K562 (cell line): ENCODE results near the gene ULBP1. TPM values are rescaled to one million over a fixed set of nuclear protein-coding genes. Genes with fewer than 3 reads are reported as not detected.
A peak's percentile ranks its signal among the peaks of the same experiment; 100 is the strongest.

Source experiments
- ARID2 ChIP-seq: fragments of 450-650 bp; IDR thresholded peaks from 2 replicates; pipeline ENCODE4 v1.6.1; 2017; ENCODE audit warnings: antibody characterized with exemption, mild to moderate bottlenecking
- BRD9 ChIP-seq: fragments of 450-650 bp; IDR thresholded peaks from 2 replicates; pipeline ENCODE4 v1.6.1; 2018; ENCODE audit warnings: low read depth; ENCODE audit not compliant: partially characterized antibody
- CEBPB ChIP-seq: fragments of 450-650 bp; IDR thresholded peaks from 2 replicates; pipeline ENCODE4 v1.6.1; 2016; ENCODE audit warnings: missing genetic modification characterization, missing compliant biosample characterization
- CREB1 ChIP-seq, 2 experiments: sonication (generic) in 1 of 2; formaldehyde crosslinking in 1 of 2; IDR thresholded peaks; 2 replicates each; pipeline versions ENCODE4 v1.6.1 to v1.8.0; 2012 to 2022; ENCODE audit warnings: inconsistent platforms in 1 of 2, mild to moderate bottlenecking in 1 of 2, missing genetic modification reagents in 1 of 2, moderate library complexity in 1 of 2
- CTCF ChIP-seq, 3 experiments: IDR thresholded peaks in 2 of 3; conservative IDR thresholded peaks in 1 of 3; 2 replicates each; pipeline ENCODE4 v1.5.1; 2011 to 2012; ENCODE audit warnings: low read length in 3 of 3, mild to moderate bottlenecking in 3 of 3, control low read depth in 2 of 3, improper control_type of control experiment in 1 of 3, inconsistent platforms in 1 of 3, low read depth in 1 of 3, mixed read lengths in 1 of 3, moderate library complexity in 1 of 3; ENCODE audit not compliant: insufficient read depth in 2 of 3
- EZH2 ChIP-seq: IDR thresholded peaks from 2 replicates; pipeline ENCODE4 v1.6.1; 2012; ENCODE audit warnings: low read depth, mild to moderate bottlenecking, inconsistent platforms, low read length, borderline replicate concordance
- FOXA3 ChIP-seq, 2 experiments: fragments of 450-650 bp in 1 of 2; sonication (generic) in 1 of 2; formaldehyde crosslinking; IDR thresholded peaks in 1 of 2; conservative IDR thresholded peaks in 1 of 2; 2 replicates each; pipeline versions ENCODE4 v1.4.0 to v1.8.0; 2020 to 2022; ENCODE audit warnings: mild to moderate bottlenecking in 2 of 2, missing genetic modification reagents in 1 of 2
- GTF2F1 ChIP-seq: IDR thresholded peaks from 2 replicates; pipeline ENCODE4 v1.6.1; 2011; ENCODE audit warnings: low read depth, low read length, improper control_type of control experiment
- HDAC1 ChIP-seq, 2 experiments: fragments of 450-650 bp; IDR thresholded peaks; 2 replicates each; pipeline ENCODE4 v1.6.1; 2016 to 2017; ENCODE audit warnings: inconsistent platforms in 1 of 2, mild to moderate bottlenecking in 1 of 2, moderate library complexity in 1 of 2
- HDAC3 ChIP-seq: fragments of 450-650 bp; IDR thresholded peaks from 2 replicates; pipeline ENCODE4 v1.6.1; 2018; ENCODE audit warnings: borderline replicate concordance, mild to moderate bottlenecking, moderate library complexity; ENCODE audit not compliant: partially characterized antibody
- MYC ChIP-seq, 2 experiments: fragments of 250-450 bp in 1 of 2; sonication (Bioruptor Pico) in 1 of 2; IDR thresholded peaks; 2 replicates each; pipeline versions ENCODE4 v1.5.1 to v1.6.1; 2012 to 2021; ENCODE audit warnings: low read depth in 2 of 2, borderline replicate concordance in 1 of 2, improper control_type of control experiment in 1 of 2, low read length in 1 of 2, mild to moderate bottlenecking in 1 of 2, moderate library complexity in 1 of 2
- PRPF4 ChIP-seq: fragments of 200-400 bp; formaldehyde crosslinking; IDR thresholded peaks from one replicate; pipeline ENCODE4 v1.6.1; 2017; ENCODE audit warnings: low read length, low read depth, mild to moderate bottlenecking; ENCODE audit not compliant: insufficient read depth, poor library complexity, severe bottlenecking
- PTTG1 ChIP-seq: fragments of 450-650 bp; IDR thresholded peaks from 2 replicates; pipeline ENCODE4 v1.6.1; 2016; ENCODE audit warnings: low read depth, mild to moderate bottlenecking, missing genetic modification characterization, missing compliant biosample characterization
- RB1 ChIP-seq: fragments of 450-650 bp; IDR thresholded peaks from 2 replicates; pipeline ENCODE4 v1.6.1; 2017; ENCODE audit warnings: low read depth, mild to moderate bottlenecking
- RBM25 ChIP-seq: fragments of 200-400 bp; formaldehyde crosslinking; IDR thresholded peaks from 2 replicates; pipeline ENCODE4 v1.6.1; 2018; ENCODE audit warnings: low read length, low read depth, moderate library complexity; ENCODE audit not compliant: severe bottlenecking
- SMARCA5 ChIP-seq: fragments of 450-650 bp; IDR thresholded peaks from 2 replicates; pipeline ENCODE4 v1.6.1; 2016
- TCF3 ChIP-seq: sonication (generic); formaldehyde crosslinking; IDR thresholded peaks from 2 replicates; pipeline ENCODE4 v1.4.0; 2020; ENCODE audit warnings: mild to moderate bottlenecking, missing genetic modification reagents
- TCF7L2 ChIP-seq: fragments of 150-350 bp; IDR thresholded peaks from 2 replicates; pipeline ENCODE4 v1.6.1; 2016; ENCODE audit warnings: low read depth, mild to moderate bottlenecking, low read length, moderate library complexity
- TEAD4 ChIP-seq, 2 experiments: sonication (generic) in 1 of 2; formaldehyde crosslinking in 1 of 2; IDR thresholded peaks; 2 replicates each; pipeline versions ENCODE4 v1.6.1 to v1.8.0; 2012 to 2022; ENCODE audit warnings: borderline replicate concordance in 1 of 2, inconsistent platforms in 1 of 2, low read length in 1 of 2, mild to moderate bottlenecking in 1 of 2, missing genetic modification reagents in 1 of 2
- TFAP4 ChIP-seq: sonication (generic); formaldehyde crosslinking; IDR thresholded peaks from 2 replicates; pipeline ENCODE4 v1.8.0; 2022; ENCODE audit warnings: missing genetic modification reagents, mild to moderate bottlenecking, moderate library complexity, borderline replicate concordance
- ZFP36 ChIP-seq: fragments of 150-350 bp; IDR thresholded peaks from 2 replicates; pipeline ENCODE4 v1.6.1; 2018; ENCODE audit warnings: low read length, low read depth; ENCODE audit not compliant: partially characterized antibody
- ZNF511 ChIP-seq: sonication (generic); formaldehyde crosslinking; IDR thresholded peaks from 2 replicates; pipeline ENCODE4 v1.8.0; 2022; ENCODE audit warnings: mild to moderate bottlenecking, missing genetic modification reagents
- ZNF57 ChIP-seq: fragments of 450-650 bp; formaldehyde crosslinking; IDR thresholded peaks from 2 replicates; pipeline ENCODE4 v1.4.0; 2020; ENCODE audit warnings: mild to moderate bottlenecking, moderate library complexity
- polyA plus RNA-seq, 8 experiments: library from polyadenylated mRNA; depleted of rRNA in 4 of 8; stranded (reverse) in 5 of 8; unstranded in 3 of 8; fragments of >200 nt; fragmentation: Nextera tagmentation in 2 of 8; fragmentation: Illumina TruSeq in 1 of 8; extraction: Ambion mirVana in 2 of 8; extraction: Trizol in 1 of 8; gene quantifications; 2 replicates each; pipeline versions ENCODE4 v1.2.1 to v1.2.3, GENCODE V29; 2011 to 2014; ENCODE audit warnings: inconsistent platforms in 1 of 8, missing spikeins in 1 of 8
- total RNA-seq, 7 experiments: library from RNA; depleted of rRNA in 6 of 7; stranded (reverse); fragments of >200 nt in 6 of 7; fragmentation: Illumina TruSeq in 2 of 7; extraction: Trizol in 2 of 7; gene quantifications; 2 replicates each; pipeline versions ENCODE4 v1.2.1 to v1.2.3, GENCODE V29; 2011 to 2021; ENCODE audit warnings: low replicate concordance in 1 of 7

The ULBP1 gene
- total and polyA plus RNA-seq, 9 of the 15 experiments (the other 6 are each of a cell fraction or from before 2014, with no cell fraction given) = 0.33 to 6.0 (median 2.5) TPM

- TF ChIP-seq PRPF4 (no peak), ZNF511 (no peak), EZH2 (no peak), CEBPB (tag) (peak; percentile 96), CREB1 (IDR thresholded peaks at IDR 0.05) (peak; percentile 98), CREB1 (CRISPR knock-in tag; IDR thresholded peaks at IDR 0.05) (peak; percentile 98), RBM25 (no peak), ZFP36 (no peak), TFAP4 (CRISPR knock-in tag) (no peak), TCF3 (CRISPR knock-in tag) (0 out of 2 replicates have a peak, but pooled peaks have one; percentile 16), FOXA3 (CRISPR knock-in tag; conservative IDR thresholded peaks at IDR 0.05 in 1 of 2, IDR thresholded peaks at IDR 0.05 in 1 of 2) (no peak), HDAC1 (IDR thresholded peaks at IDR 0.05) (0 out of 4 replicates have a peak, but pooled peaks of 1 of the 2 experiments have one; percentile 12), RB1 (peak; percentile 72), CTCF (IDR thresholded peaks at IDR 0.05 in 2 of 3, conservative IDR thresholded peaks at IDR 0.05 in 1 of 3; ENCODE audit: insufficient read depth in 2 of 3, low read depth in 1 of 3, low read length in 3 of 3) (peak; percentile 73 to 95 (median 89)), ZNF57 (no peak), TEAD4 (IDR thresholded peaks at IDR 0.05; ENCODE audit: low read length) (peak; percentile 48), TEAD4 (CRISPR knock-in tag; IDR thresholded peaks at IDR 0.05; ENCODE audit: borderline replicate concordance) (no peak), TCF7L2 (no peak), HDAC3 (peak; percentile 54), SMARCA5 (0 out of 2 replicates have a peak, but pooled peaks have one; percentile 32), PTTG1 (tag) (no peak), BRD9 (no peak), MYC (IDR thresholded peaks at IDR 0.05; ENCODE audit: low read depth, low read length) (no peak), MYC (CRISPR knock-in tag; IDR thresholded peaks at IDR 0.05; ENCODE audit: borderline replicate concordance, low read depth) (no peak), ARID2 (peak; percentile 61; the same call in 1 of the 2 replicates), GTF2F1 (no peak)
Observed at GRCh38 chr6:149934249-149935156, 29.2 kb upstream of the ULBP1 start (continued).
